Measurements from ENCODE around the gene MYL10.

DNA sequence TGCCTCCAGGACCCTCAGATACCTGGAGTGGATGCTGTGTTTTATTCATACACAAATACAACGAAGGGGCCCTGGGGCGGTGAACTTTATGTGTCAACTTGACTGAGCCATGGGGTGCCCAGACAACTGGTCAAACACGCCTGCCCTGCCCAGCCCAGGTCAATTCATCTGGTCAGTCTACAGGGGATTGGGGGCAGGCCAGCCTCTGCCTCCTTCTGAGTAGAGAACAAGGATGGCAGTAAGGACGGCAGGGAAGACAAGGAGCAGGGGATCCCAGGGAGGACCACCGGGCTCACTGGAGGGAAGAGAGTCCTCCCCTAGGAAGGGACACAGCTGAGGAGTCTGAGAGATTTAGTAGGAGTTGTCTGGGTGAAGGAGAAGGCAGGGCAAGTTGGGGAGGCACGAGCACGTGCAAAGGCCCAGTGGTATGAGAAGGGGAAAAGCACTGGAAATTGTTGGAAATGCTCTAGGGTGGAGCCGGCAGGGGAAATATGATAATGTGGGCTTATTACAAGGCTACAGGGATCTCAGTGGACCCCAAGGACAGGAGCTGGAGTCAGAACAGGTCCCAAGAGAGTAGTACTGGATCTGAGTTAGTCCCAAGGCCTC is 63.4 kb downstream of the MYL10 start:
- TF ChIP-seq, protein P1, sequence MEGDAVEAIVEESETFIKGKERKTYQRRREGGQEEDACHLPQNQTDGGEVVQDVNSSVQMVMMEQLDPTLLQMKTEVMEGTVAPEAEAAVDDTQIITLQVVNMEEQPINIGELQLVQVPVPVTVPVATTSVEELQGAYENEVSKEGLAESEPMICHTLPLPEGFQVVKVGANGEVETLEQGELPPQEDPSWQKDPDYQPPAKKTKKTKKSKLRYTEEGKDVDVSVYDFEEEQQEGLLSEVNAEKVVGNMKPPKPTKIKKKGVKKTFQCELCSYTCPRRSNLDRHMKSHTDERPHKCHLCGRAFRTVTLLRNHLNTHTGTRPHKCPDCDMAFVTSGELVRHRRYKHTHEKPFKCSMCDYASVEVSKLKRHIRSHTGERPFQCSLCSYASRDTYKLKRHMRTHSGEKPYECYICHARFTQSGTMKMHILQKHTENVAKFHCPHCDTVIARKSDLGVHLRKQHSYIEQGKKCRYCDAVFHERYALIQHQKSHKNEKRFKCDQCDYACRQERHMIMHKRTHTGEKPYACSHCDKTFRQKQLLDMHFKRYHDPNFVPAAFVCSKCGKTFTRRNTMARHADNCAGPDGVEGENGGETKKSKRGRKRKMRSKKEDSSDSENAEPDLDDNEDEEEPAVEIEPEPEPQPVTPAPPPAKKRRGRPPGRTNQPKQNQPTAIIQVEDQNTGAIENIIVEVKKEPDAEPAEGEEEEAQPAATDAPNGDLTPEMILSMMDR (IDR thresholded peaks at IDR 0.05): no peak
- TF ChIP-seq HOXB13 (CRISPR knock-in tag; IDR thresholded peaks at IDR 0.05; ENCODE audit: low read depth) (no peak), RAD21 (conservative IDR thresholded peaks at IDR 0.05 in 1 of 2, IDR thresholded peaks at IDR 0.05 in 1 of 2) (no peak), POLR2AphosphoS2 (conservative IDR thresholded peaks at IDR 0.05; ENCODE audit: low read length) (no peak), POLR2A (IDR thresholded peaks at IDR 0.05; ENCODE audit: low read length) (no peak), CBX2 (IDR thresholded peaks at IDR 0.05; ENCODE audit: borderline replicate concordance, low read depth) (no peak)

All from A549 (cell line).